ENCODE data around the gene SIAH2. TPM values are rescaled to one million over a fixed set of nuclear protein-coding genes. Genes with fewer than 3 reads are reported as not detected.

SIAH2 gene
- total and polyA plus RNA-seq, 9 of the 15 experiments (the other 6 are each of a cell fraction or from before 2014, with no cell fraction given) = 4.8 to 39.0 (median 29.9) TPM

DNA sequence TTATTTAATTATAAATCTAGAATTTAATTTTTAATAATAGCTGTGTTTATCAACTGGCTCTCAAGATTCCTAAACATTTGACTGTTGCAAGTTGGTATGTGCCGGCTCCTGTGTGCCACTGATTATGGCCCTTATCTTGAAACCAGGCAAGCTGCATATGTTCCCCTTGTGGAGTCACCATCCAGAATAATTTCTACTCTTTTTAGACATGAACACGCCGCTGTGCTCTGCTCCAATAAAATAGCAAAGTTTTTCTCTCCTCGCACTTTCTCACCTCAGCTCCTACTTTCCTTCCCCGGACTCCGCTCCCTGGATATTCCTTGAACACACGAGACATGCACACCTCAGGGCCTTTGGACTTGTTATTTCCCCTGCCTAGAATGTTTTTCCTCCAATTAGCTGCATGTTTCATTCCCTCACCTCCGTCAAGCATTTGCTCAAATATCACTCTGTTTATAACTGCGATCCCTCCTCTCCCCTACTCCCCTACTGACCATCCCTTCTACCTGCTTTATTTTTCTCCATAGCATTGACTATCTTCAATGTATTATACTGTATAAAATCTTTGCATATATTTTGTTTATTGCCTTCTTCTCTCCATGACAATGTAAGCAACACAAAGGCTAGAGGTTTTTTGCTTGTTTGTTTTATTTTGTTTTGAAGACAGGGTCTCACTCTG, 33.1 kb downstream of the SIAH2 start (continued):
- TF ChIP-seq, protein P1, sequence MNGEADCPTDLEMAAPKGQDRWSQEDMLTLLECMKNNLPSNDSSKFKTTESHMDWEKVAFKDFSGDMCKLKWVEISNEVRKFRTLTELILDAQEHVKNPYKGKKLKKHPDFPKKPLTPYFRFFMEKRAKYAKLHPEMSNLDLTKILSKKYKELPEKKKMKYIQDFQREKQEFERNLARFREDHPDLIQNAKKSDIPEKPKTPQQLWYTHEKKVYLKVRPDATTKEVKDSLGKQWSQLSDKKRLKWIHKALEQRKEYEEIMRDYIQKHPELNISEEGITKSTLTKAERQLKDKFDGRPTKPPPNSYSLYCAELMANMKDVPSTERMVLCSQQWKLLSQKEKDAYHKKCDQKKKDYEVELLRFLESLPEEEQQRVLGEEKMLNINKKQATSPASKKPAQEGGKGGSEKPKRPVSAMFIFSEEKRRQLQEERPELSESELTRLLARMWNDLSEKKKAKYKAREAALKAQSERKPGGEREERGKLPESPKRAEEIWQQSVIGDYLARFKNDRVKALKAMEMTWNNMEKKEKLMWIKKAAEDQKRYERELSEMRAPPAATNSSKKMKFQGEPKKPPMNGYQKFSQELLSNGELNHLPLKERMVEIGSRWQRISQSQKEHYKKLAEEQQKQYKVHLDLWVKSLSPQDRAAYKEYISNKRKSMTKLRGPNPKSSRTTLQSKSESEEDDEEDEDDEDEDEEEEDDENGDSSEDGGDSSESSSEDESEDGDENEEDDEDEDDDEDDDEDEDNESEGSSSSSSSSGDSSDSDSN (IDR thresholded peaks at IDR 0.05; ENCODE audit: borderline replicate concordance in 1 of 2, low read depth in 2 of 2, low read length in 2 of 2) = no peak
- no peak for TF ChIP-seq ZNF551 (CRISPR knock-in tag; IDR thresholded peaks at IDR 0.05)
- no peak for TF ChIP-seq YY1 (IDR thresholded peaks at IDR 0.05; ENCODE audit: borderline replicate concordance in 1 of 3, control insufficient read depth in 1 of 3, extremely low read depth in 1 of 3, insufficient read depth in 3 of 3, insufficient read length in 1 of 3, insufficient replicate concordance in 2 of 3, low read depth in 1 of 3, low read length in 2 of 3)
- TF ChIP-seq NR2C2 (CRISPR knock-in tag; IDR thresholded peaks at IDR 0.05) = no peak
- no peak for TF ChIP-seq NR2C2 (tag; IDR thresholded peaks at IDR 0.05)
- peak; percentile 93 for TF ChIP-seq LEF1 (IDR thresholded peaks at IDR 0.05)
- TF ChIP-seq, protein P2, sequence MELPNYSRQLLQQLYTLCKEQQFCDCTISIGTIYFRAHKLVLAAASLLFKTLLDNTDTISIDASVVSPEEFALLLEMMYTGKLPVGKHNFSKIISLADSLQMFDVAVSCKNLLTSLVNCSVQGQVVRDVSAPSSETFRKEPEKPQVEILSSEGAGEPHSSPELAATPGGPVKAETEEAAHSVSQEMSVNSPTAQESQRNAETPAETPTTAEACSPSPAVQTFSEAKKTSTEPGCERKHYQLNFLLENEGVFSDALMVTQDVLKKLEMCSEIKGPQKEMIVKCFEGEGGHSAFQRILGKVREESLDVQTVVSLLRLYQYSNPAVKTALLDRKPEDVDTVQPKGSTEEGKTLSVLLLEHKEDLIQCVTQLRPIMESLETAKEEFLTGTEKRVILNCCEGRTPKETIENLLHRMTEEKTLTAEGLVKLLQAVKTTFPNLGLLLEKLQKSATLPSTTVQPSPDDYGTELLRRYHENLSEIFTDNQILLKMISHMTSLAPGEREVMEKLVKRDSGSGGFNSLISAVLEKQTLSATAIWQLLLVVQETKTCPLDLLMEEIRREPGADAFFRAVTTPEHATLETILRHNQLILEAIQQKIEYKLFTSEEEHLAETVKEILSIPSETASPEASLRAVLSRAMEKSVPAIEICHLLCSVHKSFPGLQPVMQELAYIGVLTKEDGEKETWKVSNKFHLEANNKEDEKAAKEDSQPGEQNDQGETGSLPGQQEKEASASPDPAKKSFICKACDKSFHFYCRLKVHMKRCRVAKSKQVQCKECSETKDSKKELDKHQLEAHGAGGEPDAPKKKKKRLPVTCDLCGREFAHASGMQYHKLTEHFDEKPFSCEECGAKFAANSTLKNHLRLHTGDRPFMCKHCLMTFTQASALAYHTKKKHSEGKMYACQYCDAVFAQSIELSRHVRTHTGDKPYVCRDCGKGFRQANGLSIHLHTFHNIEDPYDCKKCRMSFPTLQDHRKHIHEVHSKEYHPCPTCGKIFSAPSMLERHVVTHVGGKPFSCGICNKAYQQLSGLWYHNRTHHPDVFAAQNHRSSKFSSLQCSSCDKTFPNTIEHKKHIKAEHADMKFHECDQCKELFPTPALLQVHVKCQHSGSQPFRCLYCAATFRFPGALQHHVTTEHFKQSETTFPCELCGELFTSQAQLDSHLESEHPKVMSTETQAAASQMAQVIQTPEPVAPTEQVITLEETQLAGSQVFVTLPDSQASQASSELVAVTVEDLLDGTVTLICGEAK (IDR thresholded peaks at IDR 0.05) = peak; percentile 50; the same call in 1 of the 2 replicates
- TF ChIP-seq, protein P2 (CRISPR knock-in tag; IDR thresholded peaks at IDR 0.05) = no peak
- no peak for TF ChIP-seq U2AF1 (optimal IDR thresholded peaks at IDR 0.05; ENCODE audit: low read depth, low read length)
- TF ChIP-seq JUND (IDR thresholded peaks at IDR 0.05; ENCODE audit: borderline replicate concordance, low read depth, low read length) = peak; percentile 72; the same call in 1 of the 2 replicates
- no peak; the same call in 2 of the 3 replicates for TF ChIP-seq JUND (tag; IDR thresholded peaks at IDR 0.05; ENCODE audit: borderline replicate concordance, low read depth, low read length)
- TF ChIP-seq, protein P3, sequence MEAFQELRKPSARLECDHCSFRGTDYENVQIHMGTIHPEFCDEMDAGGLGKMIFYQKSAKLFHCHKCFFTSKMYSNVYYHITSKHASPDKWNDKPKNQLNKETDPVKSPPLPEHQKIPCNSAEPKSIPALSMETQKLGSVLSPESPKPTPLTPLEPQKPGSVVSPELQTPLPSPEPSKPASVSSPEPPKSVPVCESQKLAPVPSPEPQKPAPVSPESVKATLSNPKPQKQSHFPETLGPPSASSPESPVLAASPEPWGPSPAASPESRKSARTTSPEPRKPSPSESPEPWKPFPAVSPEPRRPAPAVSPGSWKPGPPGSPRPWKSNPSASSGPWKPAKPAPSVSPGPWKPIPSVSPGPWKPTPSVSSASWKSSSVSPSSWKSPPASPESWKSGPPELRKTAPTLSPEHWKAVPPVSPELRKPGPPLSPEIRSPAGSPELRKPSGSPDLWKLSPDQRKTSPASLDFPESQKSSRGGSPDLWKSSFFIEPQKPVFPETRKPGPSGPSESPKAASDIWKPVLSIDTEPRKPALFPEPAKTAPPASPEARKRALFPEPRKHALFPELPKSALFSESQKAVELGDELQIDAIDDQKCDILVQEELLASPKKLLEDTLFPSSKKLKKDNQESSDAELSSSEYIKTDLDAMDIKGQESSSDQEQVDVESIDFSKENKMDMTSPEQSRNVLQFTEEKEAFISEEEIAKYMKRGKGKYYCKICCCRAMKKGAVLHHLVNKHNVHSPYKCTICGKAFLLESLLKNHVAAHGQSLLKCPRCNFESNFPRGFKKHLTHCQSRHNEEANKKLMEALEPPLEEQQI (IDR thresholded peaks at IDR 0.05) = peak; percentile 77; the same call in 1 of the 2 replicates
